ENCODE data around the gene TPSAB1. TPM values are rescaled to one million over a fixed set of nuclear protein-coding genes. Genes with fewer than 3 reads are reported as not detected.
A peak's percentile ranks its signal among the peaks of the same experiment; 100 is the strongest.
"Not testable (repeated sequence)": the region's sequence is repeated elsewhere in the genome, so short reads cannot be mapped to it uniquely, and the experiment has no call there.

The TPSAB1 gene
- total RNA-seq, 2 experiments from 2014 or later = not detected

DNA sequence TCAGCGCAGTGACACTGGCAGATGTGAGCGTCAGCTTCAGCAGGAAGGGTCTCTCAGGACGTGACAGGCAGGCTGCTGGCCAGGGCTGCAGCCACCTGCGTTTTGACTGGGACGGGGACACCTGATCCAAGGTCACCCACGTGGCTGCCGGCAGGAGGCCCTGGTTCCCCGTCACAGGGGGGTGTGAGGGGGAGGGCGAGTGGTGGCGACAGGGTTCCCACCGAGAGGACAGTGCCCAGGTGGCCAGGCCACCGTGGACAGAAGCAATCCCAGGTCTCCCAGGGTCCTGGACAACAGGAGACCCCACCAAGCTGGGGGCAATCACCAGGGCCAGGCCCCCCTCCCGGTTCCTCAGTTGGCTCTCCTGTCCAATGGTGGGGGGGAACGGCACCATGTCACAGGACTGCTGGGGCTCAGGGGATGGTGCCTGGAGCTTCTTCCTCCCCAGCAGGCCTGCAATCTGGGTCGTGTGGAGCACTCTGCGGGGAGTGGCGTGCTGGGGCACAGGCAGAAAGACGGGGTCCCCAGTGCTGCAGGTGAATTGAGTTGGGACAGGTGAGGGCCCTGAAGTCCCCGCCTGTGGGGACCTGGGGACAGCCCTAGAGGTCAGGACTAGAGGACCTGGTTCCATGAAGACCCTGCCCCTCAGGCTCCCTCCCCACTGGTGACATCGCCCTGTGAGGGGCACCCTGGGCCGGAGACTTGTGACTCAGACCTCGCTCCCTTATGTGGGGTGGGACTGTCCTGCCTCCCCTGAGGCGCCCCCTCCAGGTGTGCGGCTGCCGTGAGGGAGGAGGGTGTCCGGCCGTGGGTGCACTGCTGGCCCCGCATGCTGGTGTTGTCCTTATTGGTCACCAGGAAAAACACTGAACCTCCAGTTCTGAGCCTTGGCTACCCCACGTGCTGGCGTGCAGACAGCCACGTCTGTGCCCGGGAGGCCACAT lies 3.7 kb downstream of the TPSAB1 start:
- H3K36me3 Mint-ChIP-seq (ENCODE audit: low read depth); H3K4me3 Mint-ChIP-seq; ATAC-seq; H3K27me3 Mint-ChIP-seq; H3K27ac Mint-ChIP-seq; H3K4me1 Mint-ChIP-seq; intact Hi-C loops (cut with DNase I, micrococcal nuclease); DNase-seq; POLR2A ChIA-PET; H3K9me3 Mint-ChIP-seq (ENCODE audit: low read depth): not testable (repeated sequence)
- CTCF ChIA-PET = interaction anchor here (0.6 kb wide), 1 partner anchor 134 kb away, joined by 3 read pairs; no protein-coding TSS in a partner anchor

DNA sequence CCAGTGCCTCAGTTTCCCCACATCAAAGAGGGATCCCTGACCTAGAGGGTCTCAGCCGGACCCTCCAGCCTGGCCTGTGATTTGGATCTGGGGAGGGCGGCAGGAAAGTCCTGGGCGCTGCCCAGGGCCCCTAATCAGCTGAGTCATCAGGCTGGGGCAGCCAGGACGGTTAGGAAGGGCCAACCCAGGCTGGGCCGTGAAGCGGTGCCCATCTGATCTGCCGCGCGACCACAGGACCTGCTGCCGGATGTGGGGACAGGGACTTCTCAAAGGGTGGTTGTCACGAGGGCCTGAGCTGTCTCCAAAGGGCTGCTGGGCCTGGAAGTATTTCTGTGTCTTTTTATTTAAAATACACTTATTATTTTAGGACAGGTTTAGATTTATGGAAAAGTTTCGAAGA lies 4.4 kb downstream of the TPSAB1 start:
- H3K27me3 Mint-ChIP-seq = peaks cover 8% of the 10 kb centered on the region
- CTCF ChIA-PET = interaction anchor here (0.5 to 0.6 kb wide), 2 partner anchors 133 to 682 kb away, joined by 3 read pairs; no protein-coding TSS in a partner anchor
- intact Hi-C loops (cut with DNase I, micrococcal nuclease) = no loop called here
- H3K36me3 Mint-ChIP-seq (ENCODE audit: low read depth) = no peaks in the 10 kb centered on the region
- POLR2A ChIA-PET = no interaction called here
- no peak overlapping the region for H3K4me3 Mint-ChIP-seq
- ATAC-seq = no peak
- H3K9me3 Mint-ChIP-seq (ENCODE audit: low read depth) = no peaks in the 10 kb centered on the region
- no peaks in the 10 kb centered on the region for H3K4me1 Mint-ChIP-seq
- H3K27ac Mint-ChIP-seq = no peak overlapping the region
- peak; percentile 36 for DNase-seq

DNA sequence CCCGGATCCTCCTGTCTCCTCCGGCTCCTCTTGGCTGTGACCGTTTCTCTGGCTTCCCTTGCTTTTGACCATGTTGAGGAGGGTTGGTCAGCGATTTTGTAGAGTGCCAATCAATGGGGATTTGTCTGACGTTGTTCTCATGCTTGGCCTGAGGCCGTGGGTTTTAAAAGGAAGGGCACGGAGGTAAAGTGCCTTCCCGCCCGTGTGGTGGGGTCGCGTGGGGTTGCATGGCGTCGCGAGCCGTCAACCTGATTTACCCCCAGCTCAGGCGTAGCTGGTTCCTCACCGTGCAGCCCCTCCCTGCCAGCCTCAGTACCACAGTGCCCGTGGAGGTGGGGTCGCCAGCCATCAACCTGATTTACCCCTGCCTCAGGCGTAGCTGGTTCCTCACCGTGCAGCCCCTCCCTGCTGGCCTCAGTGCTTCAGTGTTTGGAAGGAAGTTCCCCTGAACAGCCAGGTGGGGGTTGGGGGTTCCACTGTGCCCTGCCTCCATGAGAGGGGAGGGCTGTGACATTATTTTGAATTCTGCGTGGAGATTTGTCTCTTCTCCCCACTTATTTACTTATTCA lies 5.0 kb downstream of the TPSAB1 start:
- Mint-ChIP-seq H3K36me3 (ENCODE audit: low read depth) (no peaks in the 10 kb centered on the region), H3K4me1 (no peaks in the 10 kb centered on the region), H3K9me3 (ENCODE audit: low read depth) (no peaks in the 10 kb centered on the region), H3K4me3 (no peak overlapping the region), H3K27me3 (peaks cover 8% of the 10 kb centered on the region), H3K27ac (no peak overlapping the region)
- POLR2A ChIA-PET = no interaction called here
- CTCF ChIA-PET = interaction anchor here (0.5 kb wide), 2 partner anchors 140 to 682 kb away, joined by 3 read pairs; no protein-coding TSS in a partner anchor
- intact Hi-C loops (cut with DNase I, micrococcal nuclease) = no loop called here
- DNase-seq (no peak), ATAC-seq (no peak)

DNA sequence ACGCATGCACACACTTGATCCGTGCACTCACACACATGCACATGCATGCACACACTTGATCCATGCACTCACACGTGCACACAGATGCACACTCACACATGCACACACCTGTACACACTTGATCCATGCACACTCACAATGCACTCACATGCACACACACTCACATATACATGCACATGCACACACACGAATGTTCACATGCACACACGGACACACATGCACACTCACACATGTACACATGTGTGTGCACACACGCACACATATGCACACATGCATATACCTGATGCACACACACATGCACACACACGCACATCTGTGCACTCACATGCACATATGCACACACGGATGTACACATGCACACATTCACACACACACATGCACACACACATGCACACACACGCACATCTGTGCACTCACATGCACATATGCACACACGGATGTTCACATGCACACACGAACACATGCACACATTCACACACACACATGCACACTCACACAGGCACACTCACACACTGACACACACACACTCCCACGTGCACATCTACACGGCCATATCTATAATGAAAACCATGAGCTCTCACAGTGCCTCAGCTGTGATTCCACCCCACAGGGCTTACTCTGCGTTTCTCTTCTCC lies 7.5 kb downstream of the TPSAB1 start:
- H3K27ac Mint-ChIP-seq; H3K27me3 Mint-ChIP-seq; CTCF ChIA-PET; H3K36me3 Mint-ChIP-seq (ENCODE audit: low read depth); POLR2A ChIA-PET; intact Hi-C loops (cut with DNase I, micrococcal nuclease); H3K4me1 Mint-ChIP-seq; DNase-seq; H3K9me3 Mint-ChIP-seq (ENCODE audit: low read depth); ATAC-seq; H3K4me3 Mint-ChIP-seq: not testable (repeated sequence)

DNA sequence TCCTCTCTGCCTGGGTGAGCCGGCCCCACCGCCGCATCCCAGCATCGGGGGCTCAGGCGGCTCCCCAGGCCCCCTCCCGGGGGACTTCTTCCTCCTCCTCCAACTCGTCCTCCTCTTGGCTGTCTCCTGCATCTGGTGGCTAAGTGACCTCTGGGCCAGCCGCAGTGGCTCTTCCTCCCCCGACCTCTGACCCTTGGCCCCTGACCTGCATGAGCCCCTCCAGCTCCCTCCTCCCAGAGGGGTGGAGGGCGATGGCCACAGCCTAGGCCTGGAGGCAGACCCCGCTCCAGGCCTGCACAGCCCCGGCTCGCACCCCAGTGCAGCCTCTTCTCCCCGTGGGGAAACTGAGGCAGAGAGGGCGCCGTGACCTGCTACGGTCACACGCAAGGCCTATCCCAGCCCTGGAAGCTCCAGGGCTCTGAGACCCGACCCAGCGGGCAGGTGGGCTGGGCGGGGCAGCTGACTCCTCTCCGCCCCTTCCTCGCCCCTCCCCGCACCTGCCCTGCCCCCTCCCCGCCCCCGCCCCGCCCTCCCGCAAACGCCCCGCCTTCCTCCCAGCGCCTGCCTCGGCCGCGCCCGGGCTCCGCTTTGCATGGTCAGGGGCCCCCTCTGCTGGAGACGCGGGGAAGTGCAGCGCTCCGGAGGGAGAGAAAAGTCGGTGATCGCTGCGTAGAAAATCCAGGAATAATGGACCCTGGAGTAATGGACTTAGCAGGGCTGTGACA lies 8.7 kb downstream of the TPSAB1 start:
- CTCF ChIA-PET; DNase-seq; H3K4me3 Mint-ChIP-seq; H3K27me3 Mint-ChIP-seq; H3K27ac Mint-ChIP-seq; H3K9me3 Mint-ChIP-seq (ENCODE audit: low read depth); intact Hi-C loops (cut with DNase I, micrococcal nuclease); H3K36me3 Mint-ChIP-seq (ENCODE audit: low read depth); H3K4me1 Mint-ChIP-seq; POLR2A ChIA-PET: not testable (repeated sequence)
- peak; percentile 74 for ATAC-seq

DNA sequence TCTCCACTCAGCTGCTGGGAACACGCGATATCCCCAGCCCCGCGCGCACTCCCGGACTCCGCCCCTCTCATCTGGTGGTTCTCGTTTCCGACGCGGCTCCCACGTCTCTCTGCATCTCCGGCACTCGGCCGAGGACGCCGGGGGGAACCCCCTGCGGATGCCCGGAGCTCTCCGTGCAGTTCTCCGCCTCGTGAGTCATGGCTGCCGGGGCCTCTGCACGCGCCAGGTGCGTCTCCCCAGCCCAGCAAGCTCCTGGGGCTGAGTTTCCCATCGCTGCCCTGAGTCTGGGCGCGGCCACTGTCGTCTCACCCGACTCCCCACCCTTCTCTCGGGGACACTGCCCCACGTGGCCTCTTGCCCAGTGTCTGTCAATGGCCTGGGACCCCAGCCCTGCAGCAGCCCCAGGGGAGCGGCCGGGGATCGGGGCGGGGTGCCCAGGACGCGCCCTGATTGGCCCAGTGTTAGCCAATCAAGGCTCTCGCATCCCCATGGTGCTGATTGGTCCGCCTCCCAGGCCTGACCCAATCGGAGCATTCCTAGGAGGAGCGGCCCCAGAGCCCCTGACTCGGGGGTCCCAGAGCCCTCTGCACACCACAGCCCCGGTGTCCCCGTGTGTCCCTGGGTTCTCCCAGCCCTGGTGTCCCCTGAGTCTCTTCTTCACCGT lies 13.3 kb downstream of the TPSAB1 start:
- H3K36me3 Mint-ChIP-seq (ENCODE audit: low read depth); H3K27ac Mint-ChIP-seq; intact Hi-C loops (cut with DNase I, micrococcal nuclease); H3K9me3 Mint-ChIP-seq (ENCODE audit: low read depth); H3K27me3 Mint-ChIP-seq; DNase-seq; H3K4me3 Mint-ChIP-seq; H3K4me1 Mint-ChIP-seq; POLR2A ChIA-PET; CTCF ChIA-PET: not testable (repeated sequence)
- ATAC-seq = peak; percentile 64

DNA sequence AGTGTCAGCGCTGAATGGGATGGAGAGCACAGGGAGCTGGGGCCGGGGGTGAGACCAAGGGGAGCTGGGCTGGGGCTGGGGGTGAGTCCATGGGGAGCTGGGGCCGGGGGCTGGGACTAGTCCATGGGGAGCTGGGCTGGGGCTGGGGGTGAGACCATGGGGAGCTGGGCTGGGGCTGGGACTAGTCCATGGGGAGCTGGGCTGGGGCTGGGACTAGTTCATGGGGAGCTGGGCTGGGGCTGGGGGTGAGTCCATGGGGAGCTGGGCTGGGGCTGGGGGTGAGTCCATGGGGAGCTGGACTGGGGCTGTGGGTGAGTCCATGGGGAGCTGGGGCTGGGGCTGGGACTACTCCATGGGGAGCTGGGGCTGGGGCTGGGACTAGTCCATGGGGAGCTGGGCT lies 14.3 kb downstream of the TPSAB1 start:
- H3K9me3 Mint-ChIP-seq (ENCODE audit: low read depth); DNase-seq; H3K27me3 Mint-ChIP-seq; H3K27ac Mint-ChIP-seq; H3K4me1 Mint-ChIP-seq; intact Hi-C loops (cut with DNase I, micrococcal nuclease); POLR2A ChIA-PET; ATAC-seq; H3K36me3 Mint-ChIP-seq (ENCODE audit: low read depth); H3K4me3 Mint-ChIP-seq; CTCF ChIA-PET: not testable (repeated sequence)

DNA sequence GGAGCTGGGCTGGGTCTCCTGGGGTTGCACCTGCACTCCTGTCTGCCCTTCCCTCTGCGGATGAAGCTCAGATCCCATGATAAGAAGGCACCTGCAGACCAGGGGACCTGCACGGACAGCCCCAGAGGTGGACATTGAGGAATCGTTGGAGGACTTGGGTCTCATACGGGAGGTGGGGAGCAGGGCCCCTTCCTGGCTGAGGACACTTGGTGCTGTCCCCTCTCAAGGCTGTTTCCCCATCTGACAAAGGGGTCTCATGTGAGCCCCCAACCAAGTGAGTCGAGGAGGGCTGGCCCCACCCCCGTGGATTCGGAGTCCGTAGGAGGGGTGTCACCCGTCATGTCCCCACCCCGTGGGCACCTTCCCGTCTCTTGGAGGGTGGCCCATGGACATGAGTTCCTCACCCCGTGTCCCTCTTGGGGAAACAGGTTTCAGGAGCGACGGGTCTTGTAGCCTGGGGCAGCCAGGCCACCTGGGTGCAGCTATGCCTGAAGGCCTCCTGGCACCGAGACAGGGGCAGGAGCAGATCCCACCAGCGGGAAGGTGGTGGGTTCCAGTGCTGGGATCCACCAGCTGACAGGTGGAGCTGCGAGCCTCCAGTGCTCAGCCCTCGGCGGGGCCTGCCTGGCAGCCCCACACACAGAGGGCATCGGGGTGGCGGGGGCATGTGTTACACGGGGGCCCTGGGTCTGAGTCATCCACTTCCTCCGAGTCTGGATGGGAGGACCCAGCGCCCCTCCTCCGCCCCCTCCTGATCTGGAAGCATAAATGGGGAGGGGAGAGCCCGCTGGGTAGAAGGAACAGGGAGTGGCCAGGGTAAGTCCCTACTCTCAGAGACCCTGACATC lies 15.0 kb downstream of the TPSAB1 start, which contains the start of gene TPSD1:
Gene TPSD1 (plus strand): TSS at position 794 of the 847 bp plus-strand sequence. CDS start 212 bp downstream, outside the sequence.
- ATAC-seq; POLR2A ChIA-PET; intact Hi-C loops (cut with DNase I, micrococcal nuclease); DNase-seq; H3K9me3 Mint-ChIP-seq (ENCODE audit: low read depth); H3K4me3 Mint-ChIP-seq; CTCF ChIA-PET; H3K36me3 Mint-ChIP-seq (ENCODE audit: low read depth); H3K27ac Mint-ChIP-seq; H3K4me1 Mint-ChIP-seq: not testable (repeated sequence)
- peaks cover 12% of the 10 kb centered on the region for H3K27me3 Mint-ChIP-seq

DNA sequence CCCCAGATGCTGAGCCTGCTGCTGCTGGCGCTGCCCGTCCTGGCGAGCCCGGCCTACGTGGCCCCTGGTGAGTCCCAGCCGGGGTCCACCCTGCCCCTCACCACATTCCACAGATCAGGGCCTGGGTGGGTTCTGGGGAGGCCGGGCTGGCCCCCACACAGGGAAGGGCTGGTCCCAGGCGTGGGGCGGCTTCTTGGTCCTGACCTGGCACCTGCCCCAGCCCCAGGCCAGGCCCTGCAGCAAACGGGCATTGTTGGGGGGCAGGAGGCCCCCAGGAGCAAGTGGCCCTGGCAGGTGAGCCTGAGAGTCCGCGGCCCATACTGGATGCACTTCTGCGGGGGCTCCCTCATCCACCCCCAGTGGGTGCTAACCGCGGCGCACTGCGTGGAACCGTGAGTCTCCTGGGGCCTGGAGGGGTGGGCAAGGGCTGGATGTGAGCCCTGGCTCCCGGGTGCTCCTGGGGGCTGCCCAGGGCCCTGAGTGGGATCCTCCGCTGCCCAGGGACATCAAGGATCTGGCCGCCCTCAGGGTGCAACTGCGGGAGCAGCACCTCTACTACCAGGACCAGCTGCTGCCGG lies 15.9 kb downstream of the TPSAB1 start:
- DNase-seq; H3K9me3 Mint-ChIP-seq (ENCODE audit: low read depth); POLR2A ChIA-PET; H3K4me1 Mint-ChIP-seq; ATAC-seq; H3K4me3 Mint-ChIP-seq; H3K36me3 Mint-ChIP-seq (ENCODE audit: low read depth); H3K27ac Mint-ChIP-seq; CTCF ChIA-PET; intact Hi-C loops (cut with DNase I, micrococcal nuclease): not testable (repeated sequence)
- H3K27me3 Mint-ChIP-seq = peaks cover 16% of the 10 kb centered on the region

DNA sequence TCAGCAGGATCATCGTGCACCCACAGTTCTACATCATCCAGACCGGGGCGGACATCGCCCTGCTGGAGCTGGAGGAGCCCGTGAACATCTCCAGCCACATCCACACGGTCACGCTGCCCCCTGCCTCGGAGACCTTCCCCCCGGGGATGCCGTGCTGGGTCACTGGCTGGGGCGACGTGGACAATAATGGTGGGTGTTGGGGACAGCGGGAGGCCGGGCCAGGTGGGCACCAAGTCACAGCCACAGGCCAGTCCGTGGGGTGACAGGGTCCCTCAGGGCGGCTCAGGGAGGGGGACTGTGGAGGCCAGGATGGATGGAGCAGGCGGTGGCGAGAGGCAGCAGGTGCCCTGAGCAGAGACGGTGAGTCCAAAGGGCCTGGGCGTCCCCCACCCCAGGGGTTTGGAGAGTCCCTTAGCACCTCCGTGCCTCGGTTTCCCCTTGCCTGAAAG lies 16.4 kb downstream of the TPSAB1 start:
- Mint-ChIP-seq H3K4me3 (no peak overlapping the region), H3K27me3 (peaks cover 16% of the 10 kb centered on the region), H3K4me1 (peaks cover 5% of the 10 kb centered on the region), H3K36me3 (ENCODE audit: low read depth) (no peaks in the 10 kb centered on the region), H3K9me3 (ENCODE audit: low read depth) (no peaks in the 10 kb centered on the region), H3K27ac (no peak overlapping the region)
- CTCF ChIA-PET = no interaction called here
- ATAC-seq = no peak
- intact Hi-C loops (cut with DNase I, micrococcal nuclease) = no loop called here
- POLR2A ChIA-PET = no interaction called here
- no peak for DNase-seq
